Endothelial cell of umbilical vein (primary cell): Measurements from ENCODE around the gene POLR2C. TPM values are rescaled to one million over a fixed set of nuclear protein-coding genes. Genes with fewer than 3 reads are reported as not detected.

Experiments
- BruUV-seq: library from RNA; stranded (reverse); fragments of 400-500 nt; replicated peaks from 2 replicates; lab custom pipeline; 2021; lab: Mats Ljungman, UMichigan
- CTCF ChIA-PET: fragments of 300-600, 350-600 bp; sonication (Branson Sonifier 250); formaldehyde crosslinking; loops from one replicate; lab custom pipeline; 2021; ENCODE audit warnings: antibody characterized with exemption, inconsistent platforms; lab: Charles Lee
- POLR2A ChIA-PET: fragments of 300-600, 350-600 bp; sonication (Branson Sonifier 250); formaldehyde crosslinking; loops from one replicate; lab custom pipeline; 2021; ENCODE audit warnings: antibody characterized with exemption, inconsistent platforms; lab: Charles Lee
- DNase-seq: peaks from one replicate; pipeline ENCODE4 v3.0.0-alpha.2; 2011; ENCODE audit warnings: low read depth, low spot score
- FAIRE-seq: peaks from 2 replicates; lab custom pipeline; 2011; peaks lifted over from hg19 to GRCh38; lab: Jason Lieb, UNC
- H2AFZ ChIP-seq: 2 replicates; pipeline ENCODE4 v1.6.0; 2012; ENCODE audit warnings: low read depth, low read length, control low read depth, inconsistent platforms
- H3K27ac ChIP-seq: 2 replicates; pipeline ENCODE4 v1.5.1; 2011; ENCODE audit warnings: low read depth, mild to moderate bottlenecking, control low read depth, low read length, moderate library complexity; ENCODE audit not compliant: insufficient read depth
- H3K27me3 ChIP-seq, 2 experiments: 2 replicates each; pipeline versions ENCODE4 v1.6.0 to v1.6.1; 2011; ENCODE audit warnings: low read length in 2 of 2, mixed read lengths in 1 of 2; ENCODE audit not compliant: control insufficient read depth in 2 of 2, insufficient read depth in 2 of 2
- H3K36me3 ChIP-seq, 2 experiments: 2 replicates in 1 of 2; 3 replicates in 1 of 2; pipeline ENCODE4 v1.5.1; 2011; ENCODE audit warnings: low read length in 2 of 2, mild to moderate bottlenecking in 1 of 2, moderate library complexity in 1 of 2; ENCODE audit not compliant: control insufficient read depth in 2 of 2, insufficient read depth in 2 of 2; ENCODE audit errors: extremely low read depth in 1 of 2
- H3K4me1 ChIP-seq: 3 replicates; pipeline ENCODE4 v1.5.1; 2011; ENCODE audit warnings: mild to moderate bottlenecking, low read length; ENCODE audit not compliant: control insufficient read depth, insufficient read depth; ENCODE audit errors: extremely low read depth
- H3K4me2 ChIP-seq: 2 replicates; pipeline ENCODE4 v1.6.1; 2011; ENCODE audit warnings: low read length, control low read depth, mixed read lengths; ENCODE audit not compliant: insufficient read depth
- H3K4me3 ChIP-seq, 3 experiments: fragments of 200-600 bp in 1 of 3; sonication (generic), shearing (Covaris generic) in 1 of 3; replicated peaks in 1 of 3; 2 replicates each; pipeline ENCODE4 v1.5.1; 2011 to 2016; ENCODE audit warnings: control low read depth in 3 of 3, low read length in 3 of 3, mild to moderate bottlenecking in 2 of 3, inconsistent platforms in 1 of 3, low read depth in 1 of 3, moderate library complexity in 1 of 3; ENCODE audit not compliant: insufficient read depth in 1 of 3
- H3K79me2 ChIP-seq: 2 replicates; pipeline ENCODE4 v1.6.0; 2012; ENCODE audit warnings: low read length, inconsistent platforms; ENCODE audit not compliant: control insufficient read depth, insufficient read depth
- H3K9ac ChIP-seq: replicated peaks from 2 replicates; pipeline ENCODE3; 2011; ENCODE audit warnings: low read length, control low read depth; ENCODE audit not compliant: insufficient read depth; ENCODE audit errors: extremely low read depth
- H3K9me1 ChIP-seq: replicated peaks from 3 replicates; pipeline ENCODE4 v1.6.0; 2011; ENCODE audit warnings: mild to moderate bottlenecking, low read length; ENCODE audit not compliant: control insufficient read depth, insufficient read depth; ENCODE audit errors: extremely low read depth
- H3K9me3 ChIP-seq: replicated peaks from 2 replicates; pipeline ENCODE4 v1.5.1; 2012; ENCODE audit warnings: low read length, inconsistent platforms; ENCODE audit not compliant: control insufficient read depth, insufficient read depth
- H4K20me1 ChIP-seq: replicated peaks from 2 replicates; pipeline ENCODE3; 2011; ENCODE audit warnings: mild to moderate bottlenecking, low read length; ENCODE audit not compliant: control insufficient read depth, insufficient read depth; ENCODE audit errors: extremely low read depth
- CTCF ChIP-seq, 2 donors: IDR thresholded peaks; 1 replicate in 1 of 2; 2 replicates in 1 of 2; pipeline ENCODE4 v1.5.1; 2011; ENCODE audit warnings: low read length in 2 of 2, mild to moderate bottlenecking in 2 of 2, moderate library complexity in 2 of 2, control low read depth in 1 of 2, inconsistent platforms in 1 of 2, low read depth in 1 of 2; ENCODE audit not compliant: insufficient read depth in 1 of 2; ENCODE audit errors: extremely low read depth in 1 of 2
- EZH2 ChIP-seq: IDR thresholded peaks from 2 replicates; pipeline ENCODE4 v1.6.1; 2012; ENCODE audit warnings: borderline replicate concordance, low read depth, mild to moderate bottlenecking, moderate library complexity, low read length, inconsistent platforms; ENCODE audit not compliant: severe bottlenecking
- FOS ChIP-seq: IDR thresholded peaks from 2 replicates; pipeline ENCODE4 v1.6.1; 2011; ENCODE audit warnings: mild to moderate bottlenecking, low read length, moderate library complexity, borderline replicate concordance; ENCODE audit not compliant: insufficient read depth
- GATA2 ChIP-seq: IDR thresholded peaks from 2 replicates; pipeline ENCODE4 v1.7.0; 2011; ENCODE audit warnings: low read depth, mild to moderate bottlenecking, moderate library complexity, mixed read lengths, low read length; ENCODE audit not compliant: insufficient read length, insufficient read depth
- JUN ChIP-seq: IDR thresholded peaks from 2 replicates; pipeline ENCODE4 v1.6.1; 2011; ENCODE audit warnings: borderline replicate concordance, low read depth; ENCODE audit not compliant: insufficient read length, insufficient read depth
- MAX ChIP-seq: IDR thresholded peaks from 2 replicates; pipeline ENCODE4 v1.6.1; 2011; ENCODE audit not compliant: insufficient read depth, insufficient read length
- MYC ChIP-seq: IDR thresholded peaks from one replicate; pipeline ENCODE4 v1.6.1; 2011; ENCODE audit warnings: mild to moderate bottlenecking, low read depth, low read length
- POLR2A ChIP-seq: IDR thresholded peaks from 2 replicates; pipeline ENCODE4 v1.6.1; 2012; ENCODE audit warnings: low read depth, mild to moderate bottlenecking, control low read depth, low read length
- POLR2AphosphoS5 ChIP-seq: IDR thresholded peaks from 2 replicates; pipeline ENCODE4 v1.6.1; 2012; ENCODE audit warnings: low read depth, mild to moderate bottlenecking, control low read depth, low read length, moderate library complexity; ENCODE audit not compliant: insufficient read depth
- dilution Hi-C: fragments of 300-500 bp; cut with MboI; formaldehyde crosslinking; loops from one replicate; pipeline ENCODE4 v1.15.0; 2019; ENCODE audit warnings: low sequenced_read_pairs; ENCODE audit not compliant: extremely low pct_ligation_motif_present
- intact Hi-C: fragments of 100-400 bp; cut with micrococcal nuclease; formaldehyde crosslinking; loops from one replicate; pipeline ENCODE4 v1.10.0; 2022
- polyA plus RNA-seq, 4 experiments: library from polyadenylated mRNA; depleted of rRNA in 3 of 4; stranded (reverse) in 3 of 4; unstranded in 1 of 4; fragments of >200 nt; gene quantifications; 2 replicates each; pipeline versions ENCODE4 v1.2.1 to v1.2.3, GENCODE V29; 2011 to 2012; ENCODE audit warnings: missing spikeins in 1 of 4
- total RNA-seq: library from RNA; stranded (reverse); gene quantifications from 2 replicates; pipeline ENCODE4 v1.2.3, GENCODE V29; 2021

Gene POLR2C
- total and polyA plus RNA-seq, 2 donors (not counting 3 experiments of a cell fraction or from before 2014, with no cell fraction given) = 65.2 to 129 TPM

GRCh38 chr16:57516176-57516725 is 53.8 kb downstream of the POLR2C start:
- no peaks in the 10 kb centered on the region for H3K9me1 ChIP-seq
- no peaks in the 10 kb centered on the region for H3K27me3 ChIP-seq
- peaks cover 0 to 4% of the 10 kb centered on the region in 2 experiments for H3K36me3 ChIP-seq
- H3K27ac ChIP-seq = no peak overlapping the region
- POLR2A ChIA-PET = no interaction called here
- no peak overlapping the region for H3K4me2 ChIP-seq
- CTCF ChIA-PET = interaction anchor here (1.2 to 5.4 kb wide), 3 partner anchors 9 to 98 kb away, joined by 4 to 77 read pairs (median 11); partner anchors contain the start of gene POLR2C
- H3K9ac ChIP-seq = no peak overlapping the region
- BruUV-seq = no TSS peak
- H3K9me3 ChIP-seq = no peaks in the 10 kb centered on the region
- TF ChIP-seq CTCF (IDR thresholded peaks at IDR 0.05; ENCODE audit: extremely low read depth in 1 of 2, insufficient read depth in 1 of 2, low read depth in 1 of 2, low read length in 2 of 2) (no peak), JUN (no peak), MAX (no peak), POLR2AphosphoS5 (no peak), EZH2 (no peak), MYC (no peak), FOS (no peak), GATA2 (no peak), POLR2A (no peak)
- DNase-seq (no peak), FAIRE-seq (no peak)
- H3K4me3 ChIP-seq = no peak overlapping the region
- no peak overlapping the region for H2AFZ ChIP-seq
- H3K4me1 ChIP-seq = peaks cover 7% of the 10 kb centered on the region
- no peaks in the 10 kb centered on the region for H4K20me1 ChIP-seq
- intact Hi-C loops = no loop called here
- dilution Hi-C loops = no loop called here
- no peaks in the 10 kb centered on the region for H3K79me2 ChIP-seq
